HG03108 (cell line): ENCODE results near the gene PPT2.
"Not testable (repeated sequence)": the region's sequence is repeated elsewhere in the genome, so short reads cannot be mapped to it uniquely, and the experiment has no call there.

Source experiments
- ATAC-seq: cut with Tn5 transposase; IDR thresholded peaks from one replicate; pipeline ENCODE4 v1.9.1; 2021; ENCODE audit warnings: moderate library complexity; ENCODE audit not compliant: unreplicated experiment

Gene PPT2

DNA sequence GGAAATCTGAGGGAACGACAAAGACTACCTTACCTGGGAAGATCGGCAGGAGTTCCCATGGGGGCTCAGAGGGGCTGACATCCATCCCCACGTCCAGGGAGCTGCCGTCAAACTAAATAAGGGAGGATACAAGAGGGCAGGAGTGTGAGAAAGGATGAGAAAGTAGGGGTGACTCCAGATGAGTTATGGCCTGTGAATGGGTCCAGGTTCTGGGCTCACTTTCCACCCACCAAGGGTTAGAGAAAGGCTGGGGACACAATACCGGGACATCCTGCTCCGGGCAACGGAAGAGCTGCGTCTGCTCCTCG is 26.6 kb upstream of the PPT2 start:
- ATAC-seq: no peak

DNA sequence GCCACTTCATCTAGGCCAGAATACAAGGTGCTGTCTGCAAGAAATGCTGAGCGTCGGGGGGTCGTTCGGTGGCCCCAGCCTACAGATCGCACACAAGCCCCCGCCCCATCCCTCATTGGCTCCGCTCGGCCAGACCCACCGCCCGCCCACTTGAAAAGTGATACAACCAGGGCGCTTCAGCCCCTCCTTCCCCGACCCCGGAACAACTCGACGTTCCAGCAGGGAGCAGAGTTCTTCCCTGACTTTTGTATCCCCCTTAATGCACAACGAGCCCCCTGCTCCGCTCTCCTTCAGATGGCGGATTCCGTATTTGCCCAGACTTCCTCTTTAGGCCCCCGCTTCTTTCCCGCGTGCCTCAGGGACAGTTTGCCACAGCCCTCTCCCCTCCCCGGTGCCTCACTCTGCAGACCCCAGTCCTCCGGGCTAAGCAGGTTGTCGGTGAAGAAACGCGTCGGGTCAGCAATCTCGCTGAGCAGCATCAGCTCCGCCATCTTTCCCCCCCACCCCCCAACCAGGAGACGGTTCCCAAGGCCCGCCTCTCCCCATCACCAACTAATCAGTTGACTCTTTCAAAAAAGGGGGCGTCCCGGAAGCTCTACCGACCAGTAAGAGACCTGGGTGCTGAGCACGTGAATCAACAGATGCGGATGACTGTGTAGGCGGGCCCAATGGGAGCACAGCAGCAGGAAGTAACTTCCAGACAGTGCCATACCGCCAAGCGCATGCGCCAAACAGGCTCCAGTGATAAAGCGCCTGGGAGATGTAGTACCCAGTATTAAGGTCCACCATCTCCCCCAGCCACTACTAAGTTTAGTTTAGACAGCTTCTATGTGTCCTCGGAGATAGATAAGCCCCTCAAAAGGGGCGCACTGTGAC is 26.0 kb upstream of the PPT2 start, which contains the start of gene ATF6B:
TSS of gene ATF6B (minus strand) at position 530 of the 876 bp plus-strand sequence. CDS start at position 491, 39 bp downstream.
- peak; percentile 84 for ATAC-seq

GRCh38 chr6:32128751-32129296 is 25.1 kb upstream of the PPT2 start:
- no peak for ATAC-seq

GRCh38 chr6:32129297-32130088 is 24.4 kb upstream of the PPT2 start:
- peak; percentile 8 for ATAC-seq

GRCh38 chr6:32131439-32131948 is 22.4 kb upstream of the PPT2 start:
- no peak for ATAC-seq

- no peak for ATAC-seq
These were observed 21.8 kb upstream of the PPT2 start for GRCh38 chr6:32132110-32132509.

DNA sequence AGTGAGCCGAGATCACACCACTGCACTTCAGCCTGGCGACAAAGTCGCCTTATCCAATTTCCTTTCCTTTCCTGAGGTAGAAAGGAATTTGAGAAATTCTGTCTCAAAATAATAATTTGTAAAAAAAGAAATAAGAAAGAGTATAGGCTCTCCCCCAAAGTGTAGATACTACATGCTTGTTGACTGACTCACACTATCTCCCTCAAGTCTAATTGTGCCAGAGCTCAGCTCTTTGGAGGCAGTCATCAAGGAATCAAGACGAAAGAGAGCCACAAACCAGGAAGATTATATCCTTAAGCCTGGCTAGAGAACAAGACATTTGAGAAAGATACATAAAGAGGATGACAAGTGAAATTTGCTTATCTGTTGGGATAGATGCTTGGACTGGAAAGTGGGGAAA is 20.2 kb upstream of the PPT2 start:
- ATAC-seq: no peak

DNA sequence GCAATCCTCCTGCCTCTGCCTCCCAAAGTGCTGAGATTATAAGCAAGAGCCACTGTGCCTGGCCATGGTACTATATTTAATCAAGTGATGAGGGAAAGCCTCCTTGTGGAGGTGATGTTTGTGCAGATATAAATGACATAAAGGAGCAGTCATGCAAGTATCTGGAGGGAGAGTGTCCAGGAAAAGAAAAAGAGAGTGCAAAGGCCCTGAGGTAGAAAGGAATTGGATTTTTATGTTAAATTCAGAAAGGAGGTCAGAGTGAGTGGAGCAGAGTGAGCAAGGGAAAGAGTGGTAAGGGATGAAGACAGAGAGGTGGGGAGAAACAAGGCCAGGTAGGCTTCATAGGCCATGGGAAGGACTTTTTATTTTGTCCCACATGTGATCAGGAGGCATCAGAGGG is 16.5 kb upstream of the PPT2 start:
- ATAC-seq: no peak

DNA sequence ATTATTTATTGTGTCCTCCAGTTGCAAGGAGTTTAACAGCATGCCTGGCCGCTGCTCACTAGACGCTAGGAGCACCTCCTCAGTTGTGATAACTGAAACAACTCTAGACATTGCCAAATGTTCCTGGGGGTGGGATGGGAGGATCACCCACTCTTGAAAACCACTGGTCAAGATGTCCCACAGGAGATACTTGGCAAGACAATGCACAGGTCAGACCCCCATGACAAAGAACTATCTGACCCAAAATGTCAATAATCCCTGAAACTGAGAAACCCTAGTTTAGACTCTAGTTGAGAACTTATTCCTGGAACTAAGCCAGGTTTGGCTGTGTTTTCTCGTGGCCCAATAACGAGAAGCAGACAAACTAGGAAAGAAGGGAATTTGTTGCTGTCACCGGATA is 14.4 kb upstream of the PPT2 start:
- no peak for ATAC-seq

GRCh38 chr6:32140420-32141046 is 13.4 kb upstream of the PPT2 start:
- no peak for ATAC-seq

DNA sequence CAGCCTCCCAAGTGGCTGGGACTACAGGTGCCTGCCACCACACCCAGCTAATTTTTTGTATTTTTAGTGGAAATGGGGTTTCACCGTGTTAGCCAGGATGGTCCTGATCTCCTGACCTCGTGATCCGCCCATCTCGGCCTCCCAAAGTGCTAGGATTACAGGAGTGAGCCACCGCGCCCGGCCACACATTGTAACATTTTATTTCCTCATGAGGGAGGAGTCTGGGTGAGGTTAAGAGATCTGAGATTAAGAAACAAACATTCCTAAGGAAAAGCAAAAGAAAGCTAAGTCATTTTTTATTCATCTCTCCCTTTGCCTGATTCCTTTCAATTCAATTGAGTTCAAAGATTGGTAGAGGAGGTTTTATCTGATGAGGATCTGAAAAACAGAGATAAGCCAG is 9.7 kb upstream of the PPT2 start:
- ATAC-seq: not testable (repeated sequence)

DNA sequence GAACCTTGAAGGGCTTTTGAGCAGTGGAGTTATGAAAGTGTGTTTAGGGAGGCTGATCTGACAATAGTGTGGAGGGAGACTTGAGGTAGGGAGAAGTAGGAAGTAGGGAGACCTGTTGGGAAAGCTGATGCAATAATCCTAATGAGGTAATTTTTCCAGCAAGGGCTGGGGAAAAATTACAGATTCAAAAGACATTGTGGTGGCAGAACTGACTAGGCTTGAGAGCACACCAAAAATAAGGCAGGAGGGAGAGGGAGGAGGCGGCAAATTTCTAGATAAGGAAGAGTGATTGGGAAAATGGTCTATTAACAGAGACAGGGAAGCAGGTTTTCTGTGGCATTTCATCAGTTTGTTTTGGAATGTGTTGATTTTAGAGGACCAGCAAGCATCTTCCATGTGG is 7.7 kb upstream of the PPT2 start:
- no peak for ATAC-seq

DNA sequence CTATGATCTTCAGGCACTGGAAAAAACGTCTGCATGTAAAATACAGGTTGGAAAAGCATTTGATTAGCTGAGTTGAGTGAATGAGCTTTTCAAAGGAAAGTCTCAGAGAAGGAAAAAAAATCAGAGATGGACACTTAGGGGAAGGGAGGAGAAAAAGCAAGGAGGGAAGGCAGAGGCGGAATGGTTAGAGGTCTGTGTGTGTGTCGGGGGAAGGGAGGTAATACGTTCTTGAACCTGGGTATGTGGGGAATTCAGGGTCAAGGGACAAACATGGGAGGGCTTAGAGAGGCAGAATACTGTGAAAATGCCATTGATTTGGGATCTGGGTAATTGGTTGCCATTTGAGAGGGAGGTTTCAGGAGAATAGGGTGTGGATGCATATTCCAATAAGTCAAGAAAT is 7.3 kb upstream of the PPT2 start:
- no peak for ATAC-seq

- ATAC-seq: no peak
These were observed 6.4 kb upstream of the PPT2 start for GRCh38 chr6:32147401-32148132.

DNA sequence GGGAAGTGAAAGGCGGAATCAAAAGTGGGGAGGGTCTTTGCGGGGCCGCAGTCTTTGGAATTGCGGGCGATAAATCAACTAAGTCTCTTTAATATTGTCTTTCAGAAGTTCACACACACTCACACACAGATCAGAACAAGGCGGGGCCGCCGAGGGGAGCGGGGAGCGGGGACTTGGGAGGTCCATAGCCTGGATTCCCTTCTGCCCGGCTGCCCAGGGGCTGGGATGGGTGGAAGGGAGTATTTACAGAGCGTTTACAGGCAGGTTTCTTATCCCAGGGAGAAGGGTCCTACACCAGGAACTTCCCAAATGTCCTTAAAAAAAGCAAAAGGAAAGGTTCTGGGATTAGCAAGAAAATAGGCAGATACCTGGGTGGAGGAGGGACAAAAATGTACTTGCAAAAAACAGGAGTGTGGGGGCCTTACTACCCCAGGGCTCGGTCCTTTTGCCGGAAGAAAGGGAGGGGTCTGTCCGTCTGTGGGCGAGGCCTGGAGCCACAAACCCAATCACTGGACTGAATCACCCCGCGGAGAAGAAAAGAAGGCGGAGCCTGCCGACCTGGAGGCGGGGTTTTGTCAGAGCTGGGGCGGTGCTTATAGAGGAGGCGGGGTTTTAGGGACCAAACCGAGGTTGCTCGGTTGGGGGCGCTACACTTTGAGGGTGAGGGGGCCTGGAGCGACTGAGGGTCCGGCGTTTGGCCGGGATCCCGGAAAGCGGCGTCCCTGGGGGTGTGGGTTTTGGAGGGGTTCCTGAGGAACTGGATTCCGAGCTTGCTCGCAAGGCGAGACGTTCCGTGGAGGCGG is 5.5 kb upstream of the PPT2 start:
- no peak for ATAC-seq

GRCh38 chr6:32149092-32149755 is 4.7 kb upstream of the PPT2 start:
- ATAC-seq: no peak

DNA sequence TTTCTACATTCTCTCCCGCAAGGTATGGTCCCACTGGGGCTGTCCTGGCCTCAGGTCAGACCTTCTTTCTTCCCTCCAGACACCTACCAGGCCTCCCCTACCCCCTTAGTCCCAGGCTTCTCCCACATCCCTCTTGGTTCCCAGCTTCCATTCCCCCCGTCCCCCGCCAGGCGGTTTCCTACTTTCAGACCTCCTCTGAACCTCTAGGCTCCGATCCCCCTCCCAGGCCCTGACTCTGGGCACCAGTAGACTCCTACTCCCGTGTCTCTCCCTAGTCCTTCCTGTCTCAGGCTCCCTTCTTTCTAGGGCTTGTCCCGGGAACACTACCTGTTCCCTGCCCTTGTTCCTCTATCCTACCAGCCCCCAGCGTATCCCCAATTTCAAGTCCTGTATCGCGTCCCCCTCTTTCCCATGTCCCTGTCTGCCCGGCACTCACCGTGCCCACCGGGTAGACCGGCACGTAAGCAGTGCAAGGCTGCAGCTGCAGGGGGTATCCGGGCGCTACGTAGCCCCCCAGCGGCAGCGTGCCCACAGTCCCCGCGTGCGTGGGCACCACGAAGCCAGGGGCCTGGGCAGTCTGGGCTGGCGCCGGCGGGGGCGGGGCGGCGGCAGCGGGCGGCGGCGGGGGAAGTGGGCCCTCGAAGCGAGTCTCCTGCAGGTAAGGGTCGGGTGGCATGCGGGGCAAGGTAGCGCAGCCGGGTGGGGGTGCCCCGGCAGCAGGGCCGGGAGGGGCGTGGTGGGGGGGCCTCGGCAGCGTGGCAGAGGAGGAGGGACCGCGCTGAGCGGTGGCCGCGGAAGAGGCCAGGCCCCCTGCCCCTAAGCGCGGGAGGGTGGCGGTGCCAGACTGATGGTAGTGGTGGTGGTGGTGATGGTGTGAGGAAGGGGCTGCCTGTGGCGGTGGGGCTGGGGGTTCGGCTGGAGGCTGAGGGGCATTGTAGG is 3.7 kb upstream of the PPT2 start:
- ATAC-seq: no peak

GRCh38 chr6:32151181-32151862 is 2.6 kb upstream of the PPT2 start:
- no peak for ATAC-seq
